C4-2B (cell line): ENCODE data around the gene RIMBP2.

Source experiments
- H3K27ac ChIP-seq: fragments of 450-650 bp; 2 replicates; pipeline ENCODE4 v1.5.1; 2017
- ZFX ChIP-seq: fragments of 450-650 bp; IDR thresholded peaks from 2 replicates; pipeline ENCODE4 v1.6.1; 2017
- TF ChIP-seq, protein P1 (sequence below): fragments of 450-650 bp; conservative IDR thresholded peaks from 2 replicates; pipeline ENCODE4 v1.5.1; 2017; ENCODE audit warnings: mild to moderate bottlenecking

RIMBP2 gene

DNA sequence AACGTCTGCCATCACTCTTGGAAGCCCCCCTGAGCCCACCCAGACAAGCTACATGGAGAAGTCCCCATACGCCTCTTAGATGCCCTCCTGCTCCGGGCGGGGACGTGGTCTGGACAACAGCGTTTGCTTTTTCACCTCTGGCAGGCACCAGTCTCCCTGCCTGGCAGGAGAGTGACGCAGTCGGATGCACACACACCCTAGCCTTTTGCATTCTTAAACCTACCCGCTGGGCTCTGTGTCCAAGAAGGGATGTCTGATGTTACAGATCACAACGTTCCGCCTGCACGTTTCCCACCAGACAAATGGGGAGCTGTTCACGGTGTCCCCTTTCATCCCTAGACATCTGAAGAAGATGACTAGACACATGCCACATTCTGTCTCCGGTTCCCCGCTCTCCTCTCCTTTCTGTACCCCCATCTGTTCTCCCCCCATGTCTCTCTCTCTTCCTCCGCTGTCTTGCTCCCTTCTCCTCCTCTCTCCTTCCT lies 100.2 kb downstream of the RIMBP2 start:
- TF ChIP-seq ZFX: no peak
- TF ChIP-seq, protein P1, sequence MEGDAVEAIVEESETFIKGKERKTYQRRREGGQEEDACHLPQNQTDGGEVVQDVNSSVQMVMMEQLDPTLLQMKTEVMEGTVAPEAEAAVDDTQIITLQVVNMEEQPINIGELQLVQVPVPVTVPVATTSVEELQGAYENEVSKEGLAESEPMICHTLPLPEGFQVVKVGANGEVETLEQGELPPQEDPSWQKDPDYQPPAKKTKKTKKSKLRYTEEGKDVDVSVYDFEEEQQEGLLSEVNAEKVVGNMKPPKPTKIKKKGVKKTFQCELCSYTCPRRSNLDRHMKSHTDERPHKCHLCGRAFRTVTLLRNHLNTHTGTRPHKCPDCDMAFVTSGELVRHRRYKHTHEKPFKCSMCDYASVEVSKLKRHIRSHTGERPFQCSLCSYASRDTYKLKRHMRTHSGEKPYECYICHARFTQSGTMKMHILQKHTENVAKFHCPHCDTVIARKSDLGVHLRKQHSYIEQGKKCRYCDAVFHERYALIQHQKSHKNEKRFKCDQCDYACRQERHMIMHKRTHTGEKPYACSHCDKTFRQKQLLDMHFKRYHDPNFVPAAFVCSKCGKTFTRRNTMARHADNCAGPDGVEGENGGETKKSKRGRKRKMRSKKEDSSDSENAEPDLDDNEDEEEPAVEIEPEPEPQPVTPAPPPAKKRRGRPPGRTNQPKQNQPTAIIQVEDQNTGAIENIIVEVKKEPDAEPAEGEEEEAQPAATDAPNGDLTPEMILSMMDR: no peak
- H3K27ac ChIP-seq: no peak overlapping the region

DNA sequence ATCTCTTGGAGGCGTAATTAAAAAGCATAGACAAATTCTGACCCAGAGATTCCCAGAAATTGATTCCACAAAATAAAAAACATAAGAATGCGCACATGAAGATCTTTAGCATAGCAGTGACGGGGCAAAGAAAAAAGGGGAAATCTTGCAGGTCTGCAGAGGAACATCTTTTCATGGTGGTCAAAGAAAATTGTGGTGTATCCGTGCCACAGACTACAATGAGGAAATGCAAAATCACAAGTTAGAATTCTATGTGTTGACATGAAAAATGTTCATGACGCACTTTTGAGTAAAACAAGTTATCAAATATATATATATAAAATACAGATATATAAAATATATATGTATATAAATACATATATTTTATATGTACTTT lies 101.6 kb downstream of the RIMBP2 start:
- H3K27ac ChIP-seq: no peak overlapping the region
- TF ChIP-seq, protein P1: no peak
- no peak for TF ChIP-seq ZFX

DNA sequence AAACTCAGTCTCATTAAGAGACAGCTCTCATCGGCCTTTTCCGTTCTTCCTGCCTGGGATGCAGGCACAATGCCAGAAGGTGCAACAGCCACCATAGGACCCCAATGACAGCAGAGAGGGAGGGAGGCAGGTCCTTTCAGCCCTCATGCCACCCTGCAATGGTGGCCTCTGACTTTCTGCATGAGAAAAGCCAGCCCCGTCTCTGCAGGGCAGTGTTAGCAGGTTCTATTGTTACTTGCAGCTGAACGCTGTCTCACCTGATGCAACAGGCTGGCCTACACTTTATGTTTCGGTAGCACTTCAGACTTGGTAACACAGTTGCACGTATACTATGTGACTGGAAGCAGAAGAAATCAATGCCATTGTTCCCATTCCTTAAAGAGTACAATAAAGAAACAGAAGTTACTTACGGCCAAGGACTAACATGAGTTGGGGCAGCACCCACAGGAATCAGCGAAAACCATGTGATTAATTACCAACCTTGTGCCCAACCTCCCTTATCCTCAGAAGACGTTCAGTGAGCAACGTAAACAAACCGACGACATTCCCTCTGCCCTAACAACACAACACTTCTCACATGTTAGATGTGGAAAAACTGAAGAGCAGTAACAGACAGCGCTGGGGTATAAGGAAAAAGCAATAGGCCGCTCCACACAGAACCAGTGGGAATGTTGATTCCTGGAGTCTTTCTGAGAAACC lies 102.1 kb downstream of the RIMBP2 start:
- no peak for TF ChIP-seq ZFX
- TF ChIP-seq, protein P1: no peak
- no peak overlapping the region for H3K27ac ChIP-seq

DNA sequence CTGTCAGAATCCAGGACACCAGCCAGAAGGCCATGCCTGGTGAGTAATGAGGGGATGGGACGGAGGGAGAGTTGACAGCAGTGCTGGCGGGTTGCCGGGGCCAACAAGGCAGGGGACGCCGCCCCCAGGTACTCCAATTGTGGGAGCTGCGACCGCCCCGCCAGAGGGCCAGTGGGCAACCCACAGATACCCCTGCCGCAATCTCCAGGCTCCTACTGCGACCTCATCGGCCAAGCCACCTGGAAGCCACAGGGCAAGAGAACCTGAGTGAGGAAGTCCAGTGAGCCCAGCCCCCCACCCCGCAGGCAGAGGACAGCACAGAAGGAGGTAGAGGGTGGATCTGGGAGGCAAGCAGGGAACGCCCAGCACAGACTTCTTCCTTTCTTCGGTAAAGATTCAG lies 103.0 kb downstream of the RIMBP2 start:
- H3K27ac ChIP-seq: no peak overlapping the region
- no peak for TF ChIP-seq ZFX
- TF ChIP-seq, protein P1: no peak

DNA sequence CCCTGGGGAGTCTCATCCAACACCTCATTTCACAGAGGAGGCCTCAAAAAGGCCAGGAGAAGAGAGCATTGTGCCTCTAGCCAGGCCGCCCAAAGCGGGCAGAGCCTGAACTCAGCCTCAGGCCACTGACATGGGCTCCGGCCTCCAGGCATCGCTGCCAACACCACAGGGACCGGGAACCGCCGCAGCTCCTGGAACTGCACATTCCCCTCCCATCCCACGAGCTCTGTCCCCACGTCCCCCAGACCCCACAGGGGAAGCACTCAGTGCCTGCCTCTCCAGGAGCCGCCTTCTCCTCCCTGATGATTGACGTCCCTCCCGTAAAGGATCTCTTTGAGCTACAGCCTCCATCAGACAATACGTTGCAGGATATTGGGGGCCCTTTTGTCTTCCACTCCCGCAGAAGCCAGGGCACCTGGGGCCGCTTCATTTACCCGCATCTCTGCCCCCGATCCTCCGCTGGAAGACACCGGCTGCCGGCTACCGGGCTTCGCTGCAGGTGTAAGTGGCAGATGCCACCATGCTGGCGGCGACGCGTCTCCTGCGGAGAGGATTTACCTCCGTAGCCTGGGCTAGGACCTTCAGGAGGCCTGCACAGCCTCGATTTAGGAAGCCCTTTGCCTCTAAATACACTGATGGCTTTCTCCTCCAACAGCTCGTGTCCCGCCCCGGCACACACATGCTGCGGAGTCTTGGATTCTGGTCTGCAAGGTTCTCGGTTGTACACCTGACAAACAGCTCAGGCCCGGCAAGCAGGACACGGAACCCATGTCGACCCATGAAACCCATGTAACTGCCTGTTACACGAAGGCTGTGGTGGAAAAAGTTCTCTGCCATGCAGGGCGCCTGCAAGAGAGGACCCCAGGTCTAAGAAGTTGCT lies 104.8 kb downstream of the RIMBP2 start:
- TF ChIP-seq, protein P1: no peak
- TF ChIP-seq ZFX: no peak
- no peak overlapping the region for H3K27ac ChIP-seq

DNA sequence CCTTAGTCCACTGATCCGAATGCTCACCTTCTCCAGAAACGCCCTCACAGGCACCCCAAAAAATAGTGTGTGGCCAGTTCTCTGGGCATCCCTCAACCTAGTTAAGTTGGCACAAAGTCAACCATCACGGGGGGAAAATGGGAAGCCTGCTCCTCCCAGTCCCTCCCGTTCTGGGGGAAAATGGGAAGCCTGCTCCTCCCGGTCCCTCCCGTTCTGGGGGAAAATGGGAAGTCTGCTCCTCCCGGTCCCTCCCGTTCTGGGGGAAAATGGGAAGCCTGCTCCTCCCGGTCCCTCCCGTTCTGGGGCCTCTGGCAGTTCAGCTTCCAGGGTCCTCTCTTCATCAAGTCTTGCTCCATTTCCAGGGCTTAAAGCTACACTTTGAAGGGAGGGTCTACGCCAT lies 106.1 kb downstream of the RIMBP2 start:
- no peak overlapping the region for H3K27ac ChIP-seq
- no peak for TF ChIP-seq ZFX
- TF ChIP-seq, protein P1: no peak

DNA sequence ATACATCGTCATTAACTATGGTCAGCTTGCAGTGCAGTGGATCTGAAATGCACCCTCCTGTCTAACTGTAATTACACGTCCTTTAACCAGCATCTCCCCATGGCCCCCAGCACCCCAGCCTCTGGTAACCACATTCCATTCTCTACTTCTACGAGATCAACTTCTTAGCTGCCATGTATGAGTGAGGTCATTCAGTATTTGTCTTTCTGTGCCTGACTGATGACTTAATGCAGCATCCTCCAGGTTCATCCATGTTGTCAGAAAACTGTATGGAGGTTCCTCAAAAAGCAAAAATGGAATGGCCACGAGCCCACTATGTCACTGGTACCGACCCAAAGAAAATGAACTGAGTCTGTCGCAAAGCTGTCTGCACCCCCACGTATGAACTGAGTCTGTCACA lies 107.3 kb downstream of the RIMBP2 start:
- no peak overlapping the region for H3K27ac ChIP-seq
- TF ChIP-seq ZFX: no peak
- TF ChIP-seq, protein P1: no peak
